Measurements from ENCODE around the gene ZNF618.

The ZNF618 gene

GRCh38 chr9:114001794-114002261 lies 125.7 kb downstream of the ZNF618 start:
- TF ChIP-seq CTCF (IDR thresholded peaks at IDR 0.05; ENCODE audit: low read depth, low read length) = no peak
- no peak for DNase-seq (ENCODE audit: extremely low read depth, low read depth)

GRCh38 chr9:114002271-114002985 lies 126.3 kb downstream of the ZNF618 start:
- DNase-seq (ENCODE audit: extremely low read depth, low read depth) = no peak
- no peak for TF ChIP-seq CTCF (IDR thresholded peaks at IDR 0.05; ENCODE audit: low read depth, low read length)

- no peak for TF ChIP-seq CTCF (IDR thresholded peaks at IDR 0.05; ENCODE audit: low read depth, low read length)
- DNase-seq (ENCODE audit: extremely low read depth, low read depth) = no peak
Observed at GRCh38 chr9:114002986-114003350, 126.9 kb downstream of the ZNF618 start.

- TF ChIP-seq CTCF (IDR thresholded peaks at IDR 0.05; ENCODE audit: low read depth, low read length) = no peak
- DNase-seq (ENCODE audit: extremely low read depth, low read depth) = no peak
Observed at GRCh38 chr9:114003351-114003750, 127.2 kb downstream of the ZNF618 start.

GRCh38 chr9:114003758-114004157 lies 127.6 kb downstream of the ZNF618 start:
- DNase-seq (ENCODE audit: extremely low read depth, low read depth) = no peak
- TF ChIP-seq CTCF (IDR thresholded peaks at IDR 0.05; ENCODE audit: low read depth, low read length) = no peak

- DNase-seq (ENCODE audit: extremely low read depth, low read depth) = no peak
- no peak for TF ChIP-seq CTCF (IDR thresholded peaks at IDR 0.05; ENCODE audit: low read depth, low read length)
Observed at GRCh38 chr9:114004221-114004716, 128.2 kb downstream of the ZNF618 start.

GRCh38 chr9:114005371-114006154 lies 129.5 kb downstream of the ZNF618 start:
- TF ChIP-seq CTCF (IDR thresholded peaks at IDR 0.05; ENCODE audit: low read depth, low read length) = no peak
- no peak for DNase-seq (ENCODE audit: extremely low read depth, low read depth)

All from AG09319 (cell line).